GM23248 (cell line): ENCODE results near the gene RIC8A.

ENCODE experiments used
- EZH2 ChIP-seq: fragments of 200-600 bp; sonication (generic); IDR thresholded peaks from 2 replicates; pipeline ENCODE4 v1.6.1; 2018; ENCODE audit warnings: antibody characterized with exemption, mild to moderate bottlenecking; ENCODE audit not compliant: insufficient read depth, poor library complexity, severe bottlenecking
- EZH2phosphoT487 ChIP-seq: fragments of 200-600 bp; sonication (generic); IDR thresholded peaks from 2 replicates; pipeline ENCODE4 v1.6.1; 2018; ENCODE audit warnings: antibody characterized with exemption, moderate library complexity, mild to moderate bottlenecking, low read depth; ENCODE audit not compliant: insufficient read depth

GRCh38 chr11:209275-210121, 2.0 kb downstream of the RIC8A start:
- TF ChIP-seq EZH2phosphoT487 (no peak), EZH2 (no peak)
